HK-2 (cell line): ENCODE measurements around the gene ALG12.

ENCODE experiments used
- DNase-seq: peaks from one replicate; pipeline ENCODE4 v3.0.0-alpha.2; 2018; ENCODE audit not compliant: unreplicated experiment

Gene ALG12

DNA sequence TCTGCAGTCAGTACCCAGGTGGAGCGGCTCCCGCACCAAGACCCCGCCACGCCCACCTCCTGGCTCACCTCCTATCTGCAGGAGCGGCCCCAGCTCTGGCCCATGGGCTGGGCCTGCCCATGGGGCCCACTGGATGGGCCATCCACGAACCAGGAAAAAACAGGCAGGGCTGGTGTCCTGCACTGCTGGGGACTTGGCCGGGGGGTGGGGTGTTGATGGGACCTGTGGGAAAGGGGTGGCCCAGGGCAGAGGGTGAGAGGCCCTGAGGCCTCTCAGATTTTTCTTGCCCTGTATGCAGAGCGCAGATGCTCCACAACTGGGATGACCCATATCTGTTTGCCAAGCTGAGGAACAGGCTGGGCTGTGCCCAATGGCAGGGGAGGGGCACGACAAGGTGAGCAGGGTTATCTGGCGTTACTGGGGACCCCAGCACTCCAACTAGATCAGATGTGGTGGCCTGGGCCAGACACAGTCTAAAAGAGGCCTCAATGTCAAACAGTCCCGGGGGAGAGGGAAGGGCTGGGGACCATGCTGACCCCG, 39.7 kb upstream of the ALG12 start:
- DNase-seq, result no peak

DNA sequence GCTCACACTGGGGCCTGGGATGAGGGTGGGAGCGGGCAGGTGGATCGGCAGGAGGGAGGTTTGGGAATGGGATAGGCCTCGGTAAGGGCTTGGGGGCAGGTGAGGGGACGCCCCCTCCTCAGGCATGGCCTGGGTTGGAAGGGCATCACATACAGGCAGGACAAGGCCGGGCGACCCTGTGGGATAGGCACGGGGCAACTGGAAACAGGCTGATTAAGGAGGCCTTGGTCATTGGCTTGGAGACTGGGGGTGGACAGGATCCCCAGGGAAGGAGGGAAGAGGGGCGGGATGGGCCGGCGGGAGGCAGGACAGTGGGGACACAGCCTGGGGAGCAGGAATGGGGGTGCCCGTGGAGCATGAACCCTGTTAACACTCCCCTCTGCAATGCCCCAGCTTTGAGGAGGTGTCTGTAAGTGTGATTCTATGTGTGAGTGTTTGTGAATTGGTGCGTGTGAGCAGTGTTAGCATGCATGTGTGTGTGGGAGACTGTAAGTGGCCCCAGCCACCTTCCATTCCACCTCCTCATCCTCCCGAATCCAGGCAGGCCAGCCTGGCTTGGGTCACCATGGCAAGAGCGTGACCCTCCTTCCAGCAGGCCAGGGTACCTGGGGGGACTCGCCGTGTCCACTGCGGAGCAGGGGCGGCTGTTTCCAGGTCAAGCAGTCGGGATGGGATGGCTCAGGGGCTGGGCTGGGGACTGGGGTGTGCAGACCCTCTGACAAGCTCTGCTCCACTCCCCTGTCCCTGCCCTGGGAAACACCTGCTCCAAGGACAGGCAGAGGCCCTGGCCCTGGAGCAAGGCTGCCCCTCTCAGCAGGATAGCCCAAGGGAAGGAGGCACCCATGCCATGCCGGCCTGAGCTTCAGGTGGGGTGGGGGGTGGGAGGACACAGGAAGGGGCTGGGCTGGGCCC, 38.9 kb upstream of the ALG12 start:
- DNase-seq, result no peak

DNA sequence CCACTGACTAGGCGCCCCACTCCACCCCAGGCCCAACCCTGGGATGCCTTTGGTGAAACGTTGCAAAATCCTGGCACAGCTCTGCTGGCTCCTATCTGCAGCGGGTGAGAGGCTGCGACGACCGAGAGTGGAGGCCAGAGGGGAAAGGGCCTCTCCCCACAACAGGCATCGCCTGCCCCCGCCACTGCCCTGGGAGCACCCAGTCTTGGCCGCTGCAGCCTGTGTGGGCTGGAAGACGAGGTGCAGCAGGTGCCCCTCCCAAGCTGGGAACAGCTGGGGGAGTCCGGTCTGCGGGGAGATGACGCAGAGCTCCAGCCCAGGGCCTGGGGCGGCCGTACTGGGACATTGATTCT, 38.2 kb upstream of the ALG12 start:
- no peak for DNase-seq

DNA sequence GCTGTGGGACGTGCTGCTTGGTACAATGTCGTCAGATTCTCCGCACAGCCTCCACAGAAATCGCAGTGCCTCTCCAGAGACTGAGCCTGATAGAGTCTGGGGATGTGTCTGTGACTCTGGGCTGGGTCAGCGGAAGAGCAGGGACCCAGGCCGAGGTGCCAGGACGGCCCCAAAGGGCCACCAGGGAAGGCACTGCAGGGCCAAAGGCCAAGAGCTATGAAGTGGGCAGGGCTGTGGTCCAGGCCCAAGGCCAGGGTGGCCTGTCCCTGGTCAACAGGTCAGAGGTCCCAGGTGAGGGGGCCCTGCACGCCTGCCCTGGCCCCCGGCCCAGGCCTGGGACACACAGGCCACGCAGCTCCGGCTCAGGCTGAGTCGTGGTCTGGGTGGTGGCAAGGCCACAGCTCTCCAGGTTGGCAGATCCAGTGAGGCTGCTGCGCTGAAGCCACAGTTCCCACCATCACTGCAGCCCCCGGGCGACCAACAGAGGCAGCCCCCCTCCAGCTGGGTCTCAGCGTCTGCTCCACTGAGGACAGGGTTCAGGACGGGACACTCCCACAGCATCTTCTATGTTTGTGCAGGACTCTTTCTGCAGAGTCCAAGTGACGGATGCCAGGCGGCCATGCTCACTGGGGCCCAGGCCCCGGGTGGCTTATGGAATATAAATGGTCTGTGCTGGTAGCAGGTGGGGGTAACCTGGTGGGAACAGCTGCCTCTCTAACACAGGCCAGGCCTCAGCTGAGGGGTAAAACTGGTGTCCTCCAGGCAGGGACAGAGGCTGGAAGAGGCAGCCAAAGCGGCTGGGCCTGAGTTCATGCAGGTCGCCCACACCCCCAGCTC, 37.6 kb upstream of the ALG12 start:
- no peak for DNase-seq

DNA sequence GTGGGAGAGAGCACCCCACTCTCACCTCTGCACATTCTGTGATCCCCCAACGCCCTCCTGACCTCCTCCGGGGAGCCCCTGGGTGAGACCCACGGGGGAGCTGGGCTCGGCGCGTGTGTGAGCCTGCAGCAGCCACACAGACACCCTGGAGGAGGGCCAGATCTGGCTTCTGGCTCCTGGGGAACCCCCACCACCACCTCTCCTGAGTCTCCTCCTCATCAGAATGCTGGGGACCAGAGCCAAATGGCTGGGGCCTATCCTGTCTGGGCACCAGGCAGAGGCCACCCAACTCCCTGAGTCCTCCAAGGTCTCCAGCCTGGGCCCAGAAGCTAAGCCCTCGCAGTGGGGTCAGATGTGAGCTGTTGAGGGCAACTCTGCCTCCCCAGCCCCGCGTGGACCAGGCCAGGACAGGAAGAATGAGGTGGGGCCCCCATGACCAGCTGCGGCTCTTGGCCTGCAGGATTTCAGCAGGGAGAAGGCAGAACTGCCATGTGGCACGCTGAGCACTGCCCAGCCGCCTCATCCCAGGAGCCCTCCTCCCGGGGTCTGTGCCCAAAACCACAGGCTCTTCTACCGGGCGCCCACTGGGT, 36.8 kb upstream of the ALG12 start:
- DNase-seq, result no peak

DNA sequence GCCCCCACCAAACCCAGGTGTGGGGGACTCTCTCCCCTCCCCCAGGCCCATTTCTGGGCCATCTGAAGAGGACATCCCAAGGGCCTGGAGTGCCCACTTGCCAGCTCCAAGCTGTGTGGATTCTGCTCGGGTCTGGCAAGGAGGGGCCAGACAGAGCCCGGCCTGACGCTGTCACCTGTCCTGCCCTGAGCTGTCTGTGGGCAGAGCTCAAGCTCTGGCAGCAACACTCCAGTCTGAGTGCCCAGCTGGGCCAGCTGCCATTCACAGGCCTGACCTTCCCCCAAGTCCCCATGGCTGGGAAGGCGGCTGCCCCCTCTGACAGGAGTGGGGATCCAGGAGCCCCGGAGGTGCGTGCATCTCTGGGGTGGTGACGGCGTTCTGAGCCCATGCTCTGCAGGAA, 36.1 kb upstream of the ALG12 start:
- DNase-seq, result no peak

DNA sequence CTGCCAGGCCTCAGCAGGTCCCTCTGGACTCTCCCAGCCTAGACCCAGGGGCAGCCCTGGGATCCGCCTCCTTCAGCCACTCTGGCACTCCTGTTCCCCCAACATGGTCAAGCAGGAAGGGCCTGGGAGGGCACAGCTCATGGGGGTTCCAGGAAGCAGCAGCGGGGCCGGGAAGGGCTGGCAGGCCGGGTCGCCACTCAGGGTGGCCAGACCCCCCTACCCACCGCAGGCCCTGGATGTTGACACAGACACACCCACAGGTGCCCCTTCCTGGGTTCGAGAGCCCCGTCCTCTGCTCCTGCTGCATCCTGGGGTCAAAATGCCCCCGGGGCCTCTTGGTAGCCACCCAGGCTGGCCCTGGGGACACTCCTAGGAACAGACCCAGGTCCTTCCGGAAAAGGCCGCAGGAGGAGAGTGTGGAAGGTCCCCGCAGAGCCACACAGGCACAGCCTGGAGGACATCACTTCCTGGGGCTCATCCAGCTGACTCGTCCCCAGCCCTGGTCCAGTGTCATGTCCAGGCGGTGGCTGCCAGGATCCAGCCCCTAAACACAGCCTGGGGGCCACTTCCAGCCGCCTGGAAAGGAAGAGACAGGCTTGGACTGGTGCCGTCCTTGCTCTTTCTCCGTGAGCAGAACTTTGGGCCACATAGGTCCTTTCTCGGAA, 35.6 kb upstream of the ALG12 start:
- no peak for DNase-seq

DNA sequence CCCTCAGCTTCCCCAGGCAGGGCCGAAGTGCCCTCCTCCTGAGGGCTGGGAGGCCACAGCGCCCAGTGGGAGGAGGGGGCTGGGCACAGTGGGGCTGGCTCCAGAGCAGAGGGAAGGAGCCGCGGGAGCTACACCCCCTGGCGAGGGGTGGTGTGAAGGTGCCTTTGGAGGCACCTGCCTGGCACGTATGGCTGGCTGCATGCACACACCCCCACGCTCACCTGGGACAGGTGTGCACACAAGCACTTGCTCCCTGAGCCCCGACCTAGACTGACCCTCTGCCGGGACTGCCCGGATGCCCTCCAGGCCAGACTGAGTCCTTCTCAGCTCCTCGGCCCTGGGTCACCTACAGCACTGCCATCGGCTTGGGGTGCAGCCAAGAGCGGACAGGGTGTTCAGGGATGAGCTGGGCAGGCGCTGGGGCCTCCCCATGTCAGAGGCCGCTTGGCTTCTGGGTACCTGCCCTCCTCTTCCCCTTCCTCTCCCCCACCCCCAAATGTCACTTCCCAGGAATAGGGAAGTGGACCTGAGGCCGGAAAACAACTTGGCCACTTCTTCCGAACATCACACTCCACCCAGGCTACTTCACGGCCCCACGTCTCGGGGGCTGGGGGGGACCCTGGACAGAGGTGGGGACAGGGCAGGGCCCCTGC, 34.9 kb upstream of the ALG12 start:
- DNase-seq, result no peak

DNA sequence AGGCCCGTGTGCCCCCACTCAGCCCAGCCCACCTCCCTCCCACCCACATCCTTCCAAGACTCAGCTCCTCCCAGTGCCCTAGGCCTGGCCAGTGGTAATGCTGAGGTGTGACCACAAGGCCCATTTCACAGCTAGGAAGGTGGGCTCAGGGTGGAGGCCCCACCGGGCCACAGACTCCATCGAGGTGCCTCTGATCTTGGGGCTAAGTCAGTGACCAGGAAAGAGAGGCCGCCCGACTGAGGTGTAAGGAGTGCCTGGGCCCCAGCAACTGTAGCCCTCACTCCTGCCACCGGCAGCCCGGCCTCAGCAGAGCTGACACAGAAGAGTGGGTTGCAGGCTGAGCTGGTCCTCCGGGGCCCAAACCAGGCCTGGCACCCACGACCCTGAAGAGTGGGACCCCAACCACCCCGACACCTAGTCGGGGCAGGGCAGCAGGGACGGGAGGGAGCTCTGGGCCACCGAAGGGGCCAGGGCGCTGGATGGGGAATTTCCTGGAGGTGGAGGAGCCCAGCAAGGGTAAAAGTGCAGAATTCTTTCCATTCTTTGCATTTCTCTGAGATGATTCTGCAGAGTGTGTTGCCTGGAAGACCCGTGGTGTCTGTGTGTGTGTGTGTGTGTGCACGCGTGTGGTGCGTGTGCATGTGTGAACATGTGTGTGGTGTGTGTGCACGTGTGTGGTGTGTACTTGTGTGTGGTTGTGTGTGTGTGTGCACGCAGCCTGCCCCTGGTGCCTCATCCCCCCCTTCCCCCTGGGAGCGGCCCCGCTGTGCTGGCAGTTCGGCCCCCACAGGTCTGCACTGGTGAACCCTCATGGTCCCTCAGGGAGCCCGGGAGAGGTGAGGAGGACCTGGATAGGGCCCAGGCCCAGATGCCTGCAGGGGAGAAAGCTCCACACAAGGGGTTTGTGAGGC, 34.0 kb upstream of the ALG12 start:
- peak; percentile 71 for DNase-seq

DNA sequence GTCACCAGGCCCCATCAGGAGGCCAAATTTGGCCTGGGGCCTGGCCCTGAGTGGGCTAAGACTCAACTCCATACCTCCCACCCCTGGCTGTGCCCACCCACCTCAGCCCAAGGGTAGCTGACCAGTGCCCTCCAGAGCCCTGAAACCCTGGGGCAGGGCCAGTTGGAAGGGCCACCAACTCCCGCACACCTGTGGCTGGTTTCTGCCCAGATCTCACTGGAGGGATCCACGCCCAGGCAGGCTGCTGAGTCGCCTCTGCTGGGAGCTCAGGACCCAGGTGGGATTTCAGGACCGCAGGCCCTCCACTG, 33.4 kb upstream of the ALG12 start:
- no peak for DNase-seq

DNA sequence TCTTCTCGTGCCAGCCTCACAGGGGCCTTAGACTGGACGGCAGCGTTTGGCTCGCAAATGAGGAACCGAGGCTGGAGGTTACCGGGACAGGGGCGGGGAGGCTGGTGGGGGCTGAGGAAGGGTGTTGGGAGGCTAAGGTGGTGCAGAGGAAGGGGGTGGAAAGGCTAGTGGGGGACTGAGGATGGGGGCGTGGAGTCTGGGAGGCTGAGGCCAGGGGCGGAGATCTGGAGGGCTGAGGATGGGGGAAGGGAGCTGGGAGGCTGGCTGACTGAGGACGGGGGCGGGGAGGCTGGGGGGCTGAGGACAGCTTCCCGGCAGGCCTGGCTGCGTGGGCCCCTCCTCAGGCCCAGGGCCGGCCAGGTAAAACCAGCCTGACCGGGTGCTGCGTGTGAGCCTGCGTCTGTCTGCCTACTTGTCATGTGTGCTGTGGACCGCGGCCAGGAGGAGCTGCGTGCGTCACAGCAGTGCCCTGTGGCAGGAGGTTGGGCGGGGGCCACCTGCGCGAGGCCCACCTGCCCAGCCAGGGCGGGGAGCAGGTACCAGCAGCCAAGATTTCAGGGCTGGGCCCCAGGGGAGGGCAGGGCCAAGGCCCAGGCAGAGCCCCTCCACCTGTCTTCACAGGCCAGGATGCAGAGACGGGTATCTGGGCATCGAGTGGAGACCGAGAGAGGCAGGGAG, 32.9 kb upstream of the ALG12 start:
- no peak for DNase-seq

DNA sequence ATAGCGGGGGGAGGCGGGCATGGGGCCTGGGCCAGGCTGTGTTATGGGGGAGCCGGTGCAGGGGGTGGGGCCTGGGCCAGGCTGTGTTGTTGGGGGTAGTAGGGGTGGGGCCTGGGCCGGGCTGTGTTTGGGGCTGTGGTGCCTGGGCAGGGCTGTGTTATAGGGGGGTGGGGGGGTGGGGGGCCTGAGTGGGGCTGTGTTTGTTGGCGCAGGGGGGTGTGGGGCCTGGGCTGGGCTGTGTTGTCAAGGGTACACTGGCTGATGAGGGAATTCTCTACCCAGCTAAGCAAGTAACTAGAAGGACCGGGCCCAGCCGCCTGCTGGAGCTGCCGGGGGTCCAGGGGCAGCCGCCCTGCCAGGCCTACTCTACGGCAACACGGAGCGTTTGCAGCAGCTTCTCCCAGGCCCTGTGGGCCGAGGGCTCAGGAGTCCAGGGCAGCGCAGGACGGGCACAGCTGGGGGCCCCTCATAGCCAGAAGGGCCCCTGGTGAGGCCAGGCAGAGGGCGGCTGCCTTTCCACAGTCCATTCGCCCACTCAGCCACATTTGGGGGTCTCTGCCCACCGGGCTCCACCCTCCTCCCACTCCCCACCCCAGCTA, 32.3 kb upstream of the ALG12 start:
- DNase-seq, result no peak

DNA sequence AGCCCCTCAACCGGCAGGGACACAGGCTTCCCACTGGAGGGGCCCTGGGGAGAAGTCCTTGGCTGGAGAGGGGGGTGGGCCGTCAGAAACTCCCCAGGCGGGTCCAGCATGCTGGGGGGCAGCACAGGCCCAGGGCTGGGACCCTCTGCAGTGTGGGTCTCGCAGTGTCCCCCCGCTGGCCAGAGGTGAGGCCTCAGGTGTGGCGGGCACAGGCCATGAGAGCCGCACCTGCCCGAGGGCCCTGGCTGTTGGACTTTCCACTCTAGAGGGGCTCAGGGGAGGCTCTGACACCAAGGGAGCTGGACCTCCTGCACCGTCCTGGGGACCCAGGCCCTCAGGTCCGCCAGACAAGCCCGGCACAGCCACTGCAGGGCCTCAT, 31.7 kb upstream of the ALG12 start:
- DNase-seq, result no peak

DNA sequence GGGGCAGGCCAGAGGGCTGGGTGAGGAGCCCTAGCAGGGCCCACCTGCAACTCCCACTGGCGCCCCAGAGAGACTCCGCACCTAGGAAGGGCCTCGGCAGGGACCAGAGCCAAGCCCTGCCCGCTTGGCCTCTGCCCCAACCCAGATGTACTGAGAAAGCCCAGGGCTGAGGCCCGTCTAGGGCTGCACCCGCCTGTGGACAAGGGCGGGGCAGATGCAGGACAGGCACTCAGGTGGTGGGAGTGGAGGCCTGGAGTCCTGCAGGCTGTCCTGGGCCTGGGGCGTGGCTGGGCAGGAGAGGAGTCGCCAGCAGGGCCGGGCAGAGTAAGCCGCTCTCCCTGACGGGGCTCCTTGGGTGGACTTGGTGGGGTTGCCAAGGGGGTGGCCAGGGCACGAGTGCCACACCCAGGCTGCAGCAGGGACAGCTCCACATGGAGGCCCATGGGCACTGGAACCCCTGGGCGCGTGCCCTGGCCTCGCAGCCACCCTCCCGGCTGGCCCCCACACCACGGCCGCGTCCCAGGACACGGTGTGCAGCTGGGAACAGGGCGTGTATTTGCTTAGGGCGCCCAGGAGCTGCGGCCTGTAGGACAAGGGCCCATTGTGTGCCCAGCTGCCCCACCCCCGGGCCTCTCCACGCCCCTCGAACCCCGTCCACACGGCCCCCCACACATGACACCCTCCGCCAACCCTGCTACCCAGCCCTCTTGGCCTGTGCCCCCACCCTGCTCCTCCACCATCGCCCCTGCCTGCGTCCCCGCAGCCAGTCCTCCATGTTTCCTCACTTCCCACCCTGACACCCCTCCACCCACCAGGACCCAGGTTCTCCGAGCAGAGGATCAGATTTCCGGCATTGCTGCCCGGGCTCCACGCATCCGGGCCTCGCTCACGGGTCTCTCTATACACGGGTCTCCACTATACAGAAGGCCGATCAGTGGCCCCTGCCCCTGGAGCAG, 31.0 kb upstream of the ALG12 start:
- DNase-seq, result no peak

DNA sequence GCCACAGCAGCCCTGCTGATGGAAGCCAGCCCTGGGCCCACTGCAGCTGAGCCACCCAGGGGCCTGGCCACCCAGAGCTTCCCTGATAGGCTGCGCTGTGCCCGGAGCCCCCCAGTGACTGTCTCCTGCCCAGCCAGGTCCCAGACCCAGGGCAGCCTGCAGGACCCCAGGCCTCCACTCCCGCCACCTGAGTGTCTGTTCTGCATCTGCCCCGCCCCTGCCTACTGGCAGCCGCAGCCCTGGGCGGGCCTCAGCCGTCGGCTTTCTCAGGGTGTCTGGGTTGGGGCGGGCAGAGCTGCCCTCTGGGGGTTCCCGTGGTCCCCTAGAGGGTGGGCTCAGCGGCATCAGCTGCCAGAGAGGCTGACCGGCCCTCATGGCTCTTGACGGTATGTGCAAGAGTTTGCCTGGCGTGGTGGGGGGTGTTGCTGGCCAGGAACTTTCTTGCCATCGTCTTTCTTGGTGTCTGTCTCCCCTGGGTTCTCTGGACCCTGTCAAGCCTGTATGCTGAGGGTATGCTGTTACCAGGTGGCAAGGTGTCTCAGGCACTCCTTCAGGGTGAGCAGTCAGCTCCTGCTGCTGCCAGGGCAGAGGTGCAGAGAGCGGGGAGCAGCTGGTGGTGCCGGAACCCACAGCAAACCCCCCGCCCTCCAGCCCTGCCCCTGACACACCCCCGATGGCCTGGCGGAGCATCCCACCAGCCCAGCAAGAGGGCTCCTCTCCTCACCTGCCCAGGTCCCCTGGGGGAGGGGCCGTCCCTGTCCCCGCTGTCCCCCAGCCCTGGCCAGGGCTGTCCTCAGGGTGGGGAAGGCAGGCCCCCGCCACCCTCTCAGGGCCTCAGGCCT, 30.1 kb upstream of the ALG12 start:
- no peak for DNase-seq

DNA sequence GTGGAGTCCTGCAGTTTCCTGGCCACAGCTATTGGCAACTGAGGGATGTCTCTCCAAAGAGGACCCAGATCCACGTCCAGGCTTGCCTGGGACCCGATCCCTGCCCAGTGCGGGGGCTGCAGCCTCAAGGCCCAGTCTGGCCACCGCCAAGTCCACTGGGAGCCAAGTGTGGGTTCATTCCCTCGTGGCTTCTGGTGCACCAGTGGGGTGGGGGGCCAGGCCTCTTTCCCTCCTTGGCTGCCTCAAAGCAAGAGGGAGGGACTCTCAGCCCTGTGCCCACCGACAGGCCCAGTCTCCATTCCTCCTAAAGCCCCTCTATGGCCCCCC, 29.0 kb upstream of the ALG12 start:
- DNase-seq, result no peak

DNA sequence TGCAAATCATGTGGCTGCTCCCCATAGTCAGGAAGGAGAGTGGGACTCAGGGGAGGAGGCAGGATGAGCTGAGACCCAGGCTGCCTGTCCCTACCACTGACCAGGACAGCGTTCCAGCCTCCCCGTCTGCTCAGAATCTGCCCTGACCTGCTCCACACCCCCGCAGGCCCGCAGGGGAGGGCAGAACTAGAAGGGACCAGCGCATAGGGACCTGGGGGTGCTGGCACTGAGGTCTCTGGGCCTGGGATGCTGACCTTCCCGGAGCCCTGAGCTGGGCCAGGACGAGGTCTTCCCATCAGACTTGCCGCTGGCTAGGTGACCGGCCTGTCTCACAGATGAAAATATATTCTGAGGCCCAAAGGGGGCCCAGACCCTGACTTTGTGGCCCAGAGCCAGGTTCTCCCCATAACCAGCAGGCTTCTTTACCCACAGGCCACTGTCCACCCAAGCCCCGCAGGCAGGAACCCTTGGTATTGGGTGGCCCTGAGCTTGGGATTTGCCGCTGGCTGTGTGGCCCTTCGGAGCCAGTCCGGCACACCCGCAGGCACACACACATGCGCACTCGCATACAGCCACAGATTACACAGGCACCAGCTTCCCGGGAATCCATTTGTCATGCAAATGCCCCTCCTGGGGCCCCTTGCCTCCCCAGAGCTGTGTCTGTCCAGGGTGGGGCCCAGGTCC, 28.5 kb upstream of the ALG12 start:
- DNase-seq, result no peak
